MM.1S (cell line): ENCODE measurements around the gene APOB.

ENCODE experiments used
- DNase-seq: peaks from one replicate; pipeline ENCODE4 v3.0.0-alpha.2; 2015
- H2AFZ ChIP-seq: fragments of 300-600 bp; sonication (generic); 2 replicates; pipeline ENCODE4 v1.6.0; 2016; ENCODE audit warnings: antibody characterized with exemption, low read length
- H3F3A ChIP-seq: fragments of 300-600 bp; sonication (generic); 2 replicates; pipeline ENCODE4 v1.6.1; 2016; ENCODE audit warnings: mild to moderate bottlenecking, antibody characterized with exemption, low read length, moderate library complexity, mixed read lengths; ENCODE audit not compliant: insufficient read depth
- H3K27ac ChIP-seq: fragments of 300-600 bp; sonication (generic); 2 replicates; pipeline ENCODE4 v1.5.1; 2016; ENCODE audit warnings: mild to moderate bottlenecking, low read length
- H3K27me3 ChIP-seq: fragments of 300-600 bp; sonication (generic); replicated peaks from 2 replicates; pipeline ENCODE4 v1.6.0; 2016; ENCODE audit warnings: low read length; ENCODE audit not compliant: insufficient read depth
- H3K36me3 ChIP-seq: fragments of 300-600 bp; sonication (generic); replicated peaks from 2 replicates; pipeline ENCODE4 v1.6.1; 2016; ENCODE audit warnings: mild to moderate bottlenecking, low read length, mixed read lengths; ENCODE audit not compliant: insufficient read depth
- H3K4me1 ChIP-seq: fragments of 300-600 bp; sonication (generic); 2 replicates; pipeline ENCODE4 v1.6.1; 2016; ENCODE audit warnings: low read length, mixed read lengths
- H3K4me2 ChIP-seq: fragments of 300-600 bp; sonication (generic); 2 replicates; pipeline ENCODE4 v1.6.0; 2016; ENCODE audit warnings: low read depth, low read length
- H3K4me3 ChIP-seq: fragments of 300-600 bp; sonication (generic); 2 replicates; pipeline ENCODE4 v1.5.1; 2016; ENCODE audit warnings: low read length, mixed read lengths
- H3K79me2 ChIP-seq: fragments of 300-600 bp; sonication (generic); 2 replicates; pipeline ENCODE4 v1.6.1; 2016; ENCODE audit warnings: mixed run types, low read length, mixed read lengths
- H3K9ac ChIP-seq: fragments of 300-600 bp; sonication (generic); 2 replicates; pipeline ENCODE4 v1.6.1; 2016; ENCODE audit warnings: low read length, mixed read lengths
- H3K9me2 ChIP-seq: fragments of 300-600 bp; sonication (generic); replicated peaks from 2 replicates; pipeline ENCODE4 v1.6.1; 2016; ENCODE audit warnings: mild to moderate bottlenecking, low read length, mixed read lengths; ENCODE audit not compliant: insufficient read depth
- H3K9me3 ChIP-seq: fragments of 300-600 bp; sonication (generic); replicated peaks from 2 replicates; pipeline ENCODE4 v1.6.1; 2016; ENCODE audit warnings: mild to moderate bottlenecking, low read length, mixed read lengths; ENCODE audit not compliant: insufficient read depth
- H4K20me1 ChIP-seq: fragments of 300-600 bp; sonication (generic); 2 replicates; pipeline ENCODE4 v1.6.1; 2016; ENCODE audit warnings: mild to moderate bottlenecking, low read length, moderate library complexity, mixed read lengths; ENCODE audit not compliant: insufficient read depth
- CTCF ChIP-seq: fragments of 300-600 bp; sonication (generic); IDR thresholded peaks from 2 replicates; pipeline ENCODE4 v1.5.1; 2016; ENCODE audit warnings: antibody characterized with exemption, low read length, mixed read lengths
- EZH2 ChIP-seq: fragments of 300-600 bp; sonication (generic); optimal IDR thresholded peaks from 2 replicates; pipeline ENCODE3; 2017; ENCODE audit warnings: low read depth, mild to moderate bottlenecking, antibody characterized with exemption, low read length, mixed read lengths
- EZH2phosphoT487 ChIP-seq: fragments of 300-600 bp; sonication (generic); IDR thresholded peaks from 2 replicates; pipeline ENCODE4 v1.6.1; 2018; ENCODE audit warnings: antibody characterized with exemption, low read length

APOB gene

GRCh38 chr2:21001988-21002813 lies 41.7 kb downstream of the APOB start:
- Histone ChIP-seq H3K36me3 (no peaks in the 10 kb centered on the region), H3K27ac (no peak overlapping the region), H3K9me2 (no peaks in the 10 kb centered on the region), H3K4me2 (no peak overlapping the region), H3F3A (no peaks in the 10 kb centered on the region), H2AFZ (no peak overlapping the region), H3K4me3 (no peak overlapping the region), H3K27me3 (no peaks in the 10 kb centered on the region), H3K79me2 (no peaks in the 10 kb centered on the region), H4K20me1 (no peaks in the 10 kb centered on the region), H3K9ac (no peak overlapping the region), H3K4me1 (no peaks in the 10 kb centered on the region), H3K9me3 (no peaks in the 10 kb centered on the region)
- TF ChIP-seq EZH2phosphoT487, result no peak
- TF ChIP-seq EZH2, result no peak
- TF ChIP-seq CTCF, result no peak
- no peak for DNase-seq

- Histone ChIP-seq H3K9me2 (no peaks in the 10 kb centered on the region), H3K79me2 (no peaks in the 10 kb centered on the region), H3K4me3 (no peak overlapping the region), H3K27ac (no peak overlapping the region), H3K27me3 (no peaks in the 10 kb centered on the region), H2AFZ (no peak overlapping the region), H3K36me3 (no peaks in the 10 kb centered on the region), H3K4me2 (no peak overlapping the region), H3K9ac (no peak overlapping the region), H3F3A (no peaks in the 10 kb centered on the region), H3K9me3 (no peaks in the 10 kb centered on the region), H3K4me1 (no peaks in the 10 kb centered on the region), H4K20me1 (no peaks in the 10 kb centered on the region)
- no peak for DNase-seq
- TF ChIP-seq CTCF (no peak), EZH2 (no peak), EZH2phosphoT487 (no peak)
These were observed 42.5 kb downstream of the APOB start for GRCh38 chr2:21001225-21001946.

- H3K4me2 ChIP-seq, result no peak overlapping the region
- H3F3A ChIP-seq, result no peaks in the 10 kb centered on the region
- H3K27ac ChIP-seq, result no peak overlapping the region
- H2AFZ ChIP-seq, result no peak overlapping the region
- TF ChIP-seq EZH2 (no peak), CTCF (no peak), EZH2phosphoT487 (no peak)
- H3K9me3 ChIP-seq, result no peaks in the 10 kb centered on the region
- H3K27me3 ChIP-seq, result no peaks in the 10 kb centered on the region
- DNase-seq, result no peak
- no peaks in the 10 kb centered on the region for H3K9me2 ChIP-seq
- no peaks in the 10 kb centered on the region for H4K20me1 ChIP-seq
- no peaks in the 10 kb centered on the region for H3K4me1 ChIP-seq
- H3K79me2 ChIP-seq, result no peaks in the 10 kb centered on the region
- no peak overlapping the region for H3K4me3 ChIP-seq
- no peak overlapping the region for H3K9ac ChIP-seq
- no peaks in the 10 kb centered on the region for H3K36me3 ChIP-seq
These were observed 43.8 kb downstream of the APOB start for GRCh38 chr2:20999906-21000645.
